ENCODE results near the gene TRIP13.

DNA sequence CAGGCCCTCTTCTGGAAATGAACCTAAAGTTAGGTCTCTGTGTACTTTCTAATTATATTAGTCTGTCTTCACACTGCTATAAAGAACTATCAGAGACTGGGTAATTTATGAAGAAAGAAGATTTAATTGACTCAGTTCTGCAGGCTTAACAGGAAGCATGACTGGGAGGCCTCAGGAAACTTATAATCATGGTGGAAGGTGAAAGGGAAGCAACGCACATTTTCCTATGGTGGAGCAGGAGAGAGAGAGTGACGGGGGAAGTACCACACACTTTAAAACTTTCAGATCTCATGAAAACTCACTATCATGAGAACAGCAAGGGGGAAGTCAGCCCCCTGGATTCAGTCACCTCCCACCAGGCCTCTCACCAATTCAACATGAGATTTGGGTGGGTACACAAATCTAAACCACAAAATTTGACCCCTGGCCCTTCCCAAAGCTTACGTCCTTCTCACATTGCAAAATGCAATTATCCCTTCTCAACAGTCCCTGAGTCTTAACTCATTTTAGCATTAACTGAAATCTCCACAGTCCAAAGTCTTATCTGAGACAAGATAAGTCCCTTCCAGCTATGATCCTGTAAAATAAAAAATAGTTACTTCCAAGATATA is 40.7 kb downstream of the TRIP13 start:
- no peak for TF ChIP-seq POLR2A (IDR thresholded peaks at IDR 0.05)
- TF ChIP-seq, protein P1, sequence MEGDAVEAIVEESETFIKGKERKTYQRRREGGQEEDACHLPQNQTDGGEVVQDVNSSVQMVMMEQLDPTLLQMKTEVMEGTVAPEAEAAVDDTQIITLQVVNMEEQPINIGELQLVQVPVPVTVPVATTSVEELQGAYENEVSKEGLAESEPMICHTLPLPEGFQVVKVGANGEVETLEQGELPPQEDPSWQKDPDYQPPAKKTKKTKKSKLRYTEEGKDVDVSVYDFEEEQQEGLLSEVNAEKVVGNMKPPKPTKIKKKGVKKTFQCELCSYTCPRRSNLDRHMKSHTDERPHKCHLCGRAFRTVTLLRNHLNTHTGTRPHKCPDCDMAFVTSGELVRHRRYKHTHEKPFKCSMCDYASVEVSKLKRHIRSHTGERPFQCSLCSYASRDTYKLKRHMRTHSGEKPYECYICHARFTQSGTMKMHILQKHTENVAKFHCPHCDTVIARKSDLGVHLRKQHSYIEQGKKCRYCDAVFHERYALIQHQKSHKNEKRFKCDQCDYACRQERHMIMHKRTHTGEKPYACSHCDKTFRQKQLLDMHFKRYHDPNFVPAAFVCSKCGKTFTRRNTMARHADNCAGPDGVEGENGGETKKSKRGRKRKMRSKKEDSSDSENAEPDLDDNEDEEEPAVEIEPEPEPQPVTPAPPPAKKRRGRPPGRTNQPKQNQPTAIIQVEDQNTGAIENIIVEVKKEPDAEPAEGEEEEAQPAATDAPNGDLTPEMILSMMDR (IDR thresholded peaks at IDR 0.05): no peak
